GM12892 (cell line): Measurements from ENCODE around the gene TNFRSF13B. TPM values are rescaled to one million over a fixed set of nuclear protein-coding genes. Genes with fewer than 3 reads are reported as not detected.
"Not testable (repeated sequence)": the region's sequence is repeated elsewhere in the genome, so short reads cannot be mapped to it uniquely, and the experiment has no call there.

Experiments used
- DNase-seq: peaks from one replicate; pipeline ENCODE4 v3.0.0; 2011; ENCODE audit not compliant: insufficient read length
- FAIRE-seq: peaks from 2 replicates; lab custom pipeline; 2011; peaks lifted over from hg19 to GRCh38; lab: Jason Lieb, UNC
- POLR2A ChIP-seq: IDR thresholded peaks from 2 replicates; pipeline ENCODE4 v1.6.1; 2011; ENCODE audit warnings: low read depth, low read length, control low read depth
- POLR2AphosphoS5 ChIP-seq: IDR thresholded peaks from 2 replicates; pipeline ENCODE4 v1.6.1; 2011; ENCODE audit warnings: low read depth, low read length, control low read depth
- TAF1 ChIP-seq: IDR thresholded peaks from 2 replicates; pipeline ENCODE4 v1.6.1; 2011; ENCODE audit warnings: low read depth, mild to moderate bottlenecking, control low read depth, low read length, borderline replicate concordance
- polyA plus RNA-seq: library from polyadenylated mRNA; unstranded; fragments of >200 nt; gene quantifications from one replicate; pipeline ENCODE4 v1.2.1, GENCODE V29; 2012; ENCODE audit warnings: missing spikeins, inconsistent platforms; ENCODE audit not compliant: missing spikeins

Gene TNFRSF13B
- polyA plus RNA-seq, result 141 TPM

GRCh38 chr17:16971458-16972338 lies at the start of gene TNFRSF13B:
TSS of gene TNFRSF13B (minus strand) at chr17:16972118. CDS start at chr17:16972075, 43 bp downstream.
- TF ChIP-seq POLR2AphosphoS5 (peak; percentile 72), TAF1 (no peak), POLR2A (peak; percentile 80)
- FAIRE-seq, result peak; percentile 96

GRCh38 chr17:17021194-17021863 lies 49.4 kb upstream of the TNFRSF13B start:
- TF ChIP-seq POLR2AphosphoS5 (no peak), TAF1 (no peak), POLR2A (no peak)
- DNase-seq (no peak), FAIRE-seq (no peak)

More at GRCh38 chr17:16971458-16972338, at the start of gene TNFRSF13B:
- DNase-seq, result no peak

- FAIRE-seq (no peak), DNase-seq (no peak)
- TF ChIP-seq POLR2AphosphoS5, result no peak
- TF ChIP-seq TAF1, result no peak
- TF ChIP-seq POLR2A, result no peak
Measured at GRCh38 chr17:17020821-17021193, 48.9 kb upstream of the TNFRSF13B start.

GRCh38 chr17:17019891-17020456 lies 48.1 kb upstream of the TNFRSF13B start:
- no peak for DNase-seq
- no peak for FAIRE-seq
- TF ChIP-seq POLR2AphosphoS5, result no peak
- TF ChIP-seq POLR2A, result no peak
- no peak for TF ChIP-seq TAF1

- DNase-seq, result no peak
- no peak for TF ChIP-seq POLR2A
- no peak for TF ChIP-seq TAF1
- no peak for TF ChIP-seq POLR2AphosphoS5
- no peak for FAIRE-seq
Measured at GRCh38 chr17:17019430-17019762, 47.5 kb upstream of the TNFRSF13B start.

- no peak for TF ChIP-seq POLR2AphosphoS5
- FAIRE-seq (no peak), DNase-seq (no peak)
Measured at GRCh38 chr17:17018612-17019429, 46.9 kb upstream of the TNFRSF13B start.

- DNase-seq (no peak), FAIRE-seq (no peak)
- TF ChIP-seq TAF1, result no peak
- TF ChIP-seq POLR2A, result no peak
- no peak for TF ChIP-seq POLR2AphosphoS5
Measured at GRCh38 chr17:17018021-17018441, 46.1 kb upstream of the TNFRSF13B start.

GRCh38 chr17:17017343-17018014 lies 45.6 kb upstream of the TNFRSF13B start:
- TF ChIP-seq TAF1 (no peak), POLR2AphosphoS5 (no peak), POLR2A (no peak)
- FAIRE-seq (no peak), DNase-seq (no peak)

GRCh38 chr17:17016199-17017197 lies 44.6 kb upstream of the TNFRSF13B start:
- not testable (repeated sequence) for DNase-seq, FAIRE-seq

GRCh38 chr17:17015230-17015629 lies 43.3 kb upstream of the TNFRSF13B start:
- DNase-seq, result no peak
- no peak for FAIRE-seq
- TF ChIP-seq POLR2A (no peak), TAF1 (no peak), POLR2AphosphoS5 (no peak)

- DNase-seq, FAIRE-seq: not testable (repeated sequence)
Measured at GRCh38 chr17:17014748-17015124, 42.8 kb upstream of the TNFRSF13B start.

- not testable (repeated sequence) for FAIRE-seq, DNase-seq
Measured at GRCh38 chr17:17013828-17014747, 42.2 kb upstream of the TNFRSF13B start.

- not testable (repeated sequence) for FAIRE-seq, DNase-seq
Measured at GRCh38 chr17:17011043-17011907, 39.4 kb upstream of the TNFRSF13B start.
